SU-DHL-6 (cell line): ENCODE results near the gene GPD2.

Experiments
- H2AFZ ChIP-seq: fragments of 200-600 bp; sonication (generic); 2 replicates; pipeline ENCODE4 v1.6.1; 2014; ENCODE audit warnings: low read depth, mild to moderate bottlenecking, moderate library complexity, mixed read lengths, antibody characterized with exemption, low read length; ENCODE audit not compliant: severe bottlenecking
- H3F3A ChIP-seq: fragments of 200-600 bp; shearing (Covaris generic); 2 replicates; pipeline ENCODE4 v1.6.0; 2016; ENCODE audit warnings: antibody characterized with exemption, mild to moderate bottlenecking; ENCODE audit not compliant: insufficient read depth
- H3K27ac ChIP-seq: fragments of 200-600 bp; sonication (generic); 2 replicates; pipeline ENCODE4 v1.5.1; 2016; ENCODE audit warnings: low read depth, mild to moderate bottlenecking, low read length, moderate library complexity, mixed read lengths
- H3K27me3 ChIP-seq: fragments of 200-600 bp; sonication (generic), shearing (Covaris generic); 2 replicates; pipeline ENCODE4 v1.6.0; 2014; ENCODE audit warnings: mild to moderate bottlenecking, low read length
- H3K36me3 ChIP-seq: fragments of 200-600 bp; sonication (generic); 2 replicates; pipeline ENCODE4 v1.6.1; 2014; ENCODE audit warnings: mild to moderate bottlenecking, low read length, mixed read lengths
- H3K4me2 ChIP-seq: fragments of 300-600, 200-600 bp; shearing (Covaris generic), sonication (generic); 2 replicates; pipeline ENCODE4 v1.6.0; 2014; ENCODE audit warnings: low read length, low read depth, mild to moderate bottlenecking; ENCODE audit not compliant: poor library complexity, severe bottlenecking
- H3K4me3 ChIP-seq: fragments of 200-600 bp; sonication (generic); 2 replicates; pipeline ENCODE4 v1.5.1; 2014; ENCODE audit warnings: antibody characterized with exemption, low read length, mild to moderate bottlenecking, mixed read lengths; ENCODE audit not compliant: insufficient read depth, poor library complexity, severe bottlenecking
- H3K79me2 ChIP-seq: fragments of 200-600 bp; sonication (generic); 2 replicates; pipeline ENCODE4 v1.6.1; 2014; ENCODE audit warnings: mild to moderate bottlenecking, low read length, moderate library complexity; ENCODE audit not compliant: insufficient read depth
- H3K9ac ChIP-seq: fragments of 200-600 bp; sonication (generic); 2 replicates; pipeline ENCODE4 v1.7.0; 2014; ENCODE audit warnings: mild to moderate bottlenecking, low read length
- H3K9me2 ChIP-seq: fragments of 200-600 bp; sonication (generic); replicated peaks from 2 replicates; pipeline ENCODE4 v1.6.1; 2014; ENCODE audit warnings: low read length; ENCODE audit not compliant: insufficient read depth
- H3K9me3 ChIP-seq: fragments of 200-600 bp; sonication (generic); 2 replicates; pipeline ENCODE4 v1.6.1; 2014; ENCODE audit warnings: low read length, mixed read lengths; ENCODE audit not compliant: insufficient read depth
- H4K20me1 ChIP-seq: fragments of 200-600 bp; sonication (generic); 2 replicates; pipeline ENCODE4 v1.6.1; 2014; ENCODE audit warnings: low read depth, mild to moderate bottlenecking, antibody characterized with exemption, low read length, moderate library complexity, mixed read lengths
- EZH2phosphoT487 ChIP-seq: fragments of 200-600 bp; sonication (generic), shearing (Covaris generic); conservative IDR thresholded peaks from 2 replicates; pipeline ENCODE4 v1.6.1; 2018; ENCODE audit warnings: mild to moderate bottlenecking, antibody characterized with exemption, low read length, moderate library complexity, mixed read lengths
- TF ChIP-seq, protein P1 (sequence below): fragments of 200-600 bp; sonication (generic); IDR thresholded peaks from one replicate; pipeline ENCODE4 v1.5.1; 2017; ENCODE audit warnings: antibody characterized with exemption, mild to moderate bottlenecking, low read length, moderate library complexity; ENCODE audit not compliant: insufficient read depth, poor library complexity, severe bottlenecking

The GPD2 gene

DNA sequence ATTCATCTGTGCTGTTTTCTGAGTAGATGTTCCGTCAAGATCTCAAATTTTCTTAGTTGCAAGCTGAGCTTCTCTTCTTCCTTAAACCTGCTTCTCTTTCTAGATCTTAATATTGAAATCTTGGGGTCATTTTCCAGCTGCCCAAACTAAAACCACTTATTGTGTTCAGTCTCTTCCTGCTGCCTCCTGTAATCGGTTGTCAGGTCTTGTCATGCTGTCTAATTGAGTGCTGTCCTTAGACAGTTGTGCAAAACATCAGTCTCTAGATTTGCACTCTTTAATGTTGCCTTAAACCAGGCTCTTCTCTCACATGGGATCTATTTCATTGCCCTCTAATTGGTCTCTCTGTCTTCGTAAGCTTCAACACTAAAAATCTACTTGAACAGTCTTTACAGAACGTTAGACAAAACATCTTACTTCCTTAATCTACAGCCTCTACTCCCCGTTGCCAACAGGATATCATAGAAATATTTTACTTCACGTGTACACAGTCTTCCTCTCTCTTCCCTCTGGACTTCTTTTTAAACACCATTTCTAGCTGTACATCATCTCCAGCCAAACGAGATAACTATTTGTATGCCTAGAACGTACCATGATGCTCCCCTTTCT lies 34.9 kb downstream of the GPD2 start:
- TF ChIP-seq, protein P1, sequence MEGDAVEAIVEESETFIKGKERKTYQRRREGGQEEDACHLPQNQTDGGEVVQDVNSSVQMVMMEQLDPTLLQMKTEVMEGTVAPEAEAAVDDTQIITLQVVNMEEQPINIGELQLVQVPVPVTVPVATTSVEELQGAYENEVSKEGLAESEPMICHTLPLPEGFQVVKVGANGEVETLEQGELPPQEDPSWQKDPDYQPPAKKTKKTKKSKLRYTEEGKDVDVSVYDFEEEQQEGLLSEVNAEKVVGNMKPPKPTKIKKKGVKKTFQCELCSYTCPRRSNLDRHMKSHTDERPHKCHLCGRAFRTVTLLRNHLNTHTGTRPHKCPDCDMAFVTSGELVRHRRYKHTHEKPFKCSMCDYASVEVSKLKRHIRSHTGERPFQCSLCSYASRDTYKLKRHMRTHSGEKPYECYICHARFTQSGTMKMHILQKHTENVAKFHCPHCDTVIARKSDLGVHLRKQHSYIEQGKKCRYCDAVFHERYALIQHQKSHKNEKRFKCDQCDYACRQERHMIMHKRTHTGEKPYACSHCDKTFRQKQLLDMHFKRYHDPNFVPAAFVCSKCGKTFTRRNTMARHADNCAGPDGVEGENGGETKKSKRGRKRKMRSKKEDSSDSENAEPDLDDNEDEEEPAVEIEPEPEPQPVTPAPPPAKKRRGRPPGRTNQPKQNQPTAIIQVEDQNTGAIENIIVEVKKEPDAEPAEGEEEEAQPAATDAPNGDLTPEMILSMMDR: no peak
- H3K9me3 ChIP-seq: no peaks in the 10 kb centered on the region
- no peaks in the 10 kb centered on the region for H3K79me2 ChIP-seq
- H3K9me2 ChIP-seq: no peaks in the 10 kb centered on the region
- no peak overlapping the region for H2AFZ ChIP-seq
- no peak overlapping the region for H3K27ac ChIP-seq
- no peaks in the 10 kb centered on the region for H4K20me1 ChIP-seq
- no peak overlapping the region for H3K4me2 ChIP-seq
- no peaks in the 10 kb centered on the region for H3F3A ChIP-seq
- no peak overlapping the region for H3K4me3 ChIP-seq
- no peaks in the 10 kb centered on the region for H3K27me3 ChIP-seq
- H3K9ac ChIP-seq: no peak overlapping the region
- H3K36me3 ChIP-seq: no peaks in the 10 kb centered on the region

DNA sequence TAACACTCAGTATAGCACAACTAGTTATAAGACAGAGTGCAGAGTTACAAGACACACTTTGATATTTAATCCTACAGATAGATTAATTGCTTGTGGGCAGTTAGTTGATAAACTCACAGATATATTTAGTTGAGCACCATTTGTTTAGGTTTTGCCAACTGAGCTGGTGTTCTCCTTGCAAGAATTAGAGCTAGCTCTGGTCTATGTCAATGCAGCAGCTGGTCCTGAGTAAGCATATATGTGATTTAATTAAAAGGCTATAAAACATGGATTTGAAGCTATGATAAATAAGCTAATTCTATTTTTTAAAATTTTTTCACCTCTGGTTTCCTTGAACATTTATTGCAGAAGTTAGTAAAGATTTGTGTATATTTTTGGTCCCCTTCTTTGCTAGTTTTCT lies 35.6 kb downstream of the GPD2 start:
- no peak overlapping the region for H3K9ac ChIP-seq
- H3K27ac ChIP-seq: no peak overlapping the region
- H3K4me2 ChIP-seq: no peak overlapping the region
- TF ChIP-seq, protein P1: no peak
- no peaks in the 10 kb centered on the region for H3F3A ChIP-seq
- H3K9me3 ChIP-seq: no peaks in the 10 kb centered on the region
- no peaks in the 10 kb centered on the region for H4K20me1 ChIP-seq
- H3K4me3 ChIP-seq: no peak overlapping the region
- H2AFZ ChIP-seq: no peak overlapping the region
- H3K36me3 ChIP-seq: no peaks in the 10 kb centered on the region
- H3K9me2 ChIP-seq: no peaks in the 10 kb centered on the region
- H3K79me2 ChIP-seq: no peaks in the 10 kb centered on the region
- H3K27me3 ChIP-seq: no peaks in the 10 kb centered on the region

DNA sequence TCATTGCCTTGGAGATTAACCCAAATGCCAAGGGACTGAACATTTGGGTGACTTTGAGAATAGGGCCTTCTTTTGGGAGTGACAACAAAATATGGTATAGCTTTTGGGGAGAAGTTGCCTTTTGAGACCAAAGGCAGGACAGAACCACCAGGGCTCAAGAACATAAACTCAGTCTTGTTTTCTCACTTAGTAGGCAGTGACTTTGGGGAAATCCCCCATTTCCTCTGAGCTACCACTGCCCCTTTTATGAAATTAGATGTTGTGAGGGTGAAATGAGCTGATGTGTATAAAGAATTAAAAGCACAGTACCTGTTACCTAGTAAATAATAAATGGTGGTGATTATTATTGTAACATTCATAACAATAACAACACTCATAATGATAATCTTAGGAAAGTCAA lies 36.5 kb downstream of the GPD2 start:
- no peaks in the 10 kb centered on the region for H3K9me2 ChIP-seq
- H4K20me1 ChIP-seq: no peaks in the 10 kb centered on the region
- H3K9ac ChIP-seq: no peak overlapping the region
- H3K27me3 ChIP-seq: no peaks in the 10 kb centered on the region
- no peak overlapping the region for H3K27ac ChIP-seq
- H3K4me3 ChIP-seq: no peak overlapping the region
- H3K79me2 ChIP-seq: no peaks in the 10 kb centered on the region
- H3K36me3 ChIP-seq: no peaks in the 10 kb centered on the region
- H3K9me3 ChIP-seq: no peaks in the 10 kb centered on the region
- no peak overlapping the region for H2AFZ ChIP-seq
- no peak for TF ChIP-seq EZH2phosphoT487
- TF ChIP-seq, protein P1: no peak
- H3F3A ChIP-seq: no peaks in the 10 kb centered on the region
- H3K4me2 ChIP-seq: no peak overlapping the region
